Peyer's patch (tissue), 4 donors: ENCODE measurements around the gene RAMP3.

Experiments
- CTCF ChIP-seq, 6 experiments: fragments of 450-650 bp in 4 of 6; fragments of 200-600 bp in 2 of 6; sonication (generic) in 1 of 6; IDR thresholded peaks; one replicate each; pipeline ENCODE4 v1.5.1; 2017 to 2019; ENCODE audit warnings: antibody characterized with exemption in 6 of 6, mild to moderate bottlenecking in 3 of 6, moderate library complexity in 1 of 6
- POLR2A ChIP-seq, 2 donors: fragments of 450-650 bp; IDR thresholded peaks; one replicate each; pipeline ENCODE4 v1.5.1; 2017; ENCODE audit warnings: antibody characterized with exemption in 2 of 2, mild to moderate bottlenecking in 2 of 2, moderate library complexity in 2 of 2

- TF ChIP-seq CTCF (IDR thresholded peaks at IDR 0.05) = no peak
- TF ChIP-seq POLR2A (IDR thresholded peaks at IDR 0.05) = no peak
Observed at GRCh38 chr7:45198986-45199385, 41.4 kb downstream of the RAMP3 start.
